Amniotic epithelial cell (primary cell): ENCODE results near the gene PRDM16.

Experiments
- DNase-seq: peaks from one replicate; pipeline ENCODE4 v3.0.0-alpha.2; 2010; ENCODE audit warnings: low read depth

PRDM16 gene

GRCh38 chr1:3453203-3453761 lies 384.3 kb downstream of the PRDM16 start:
- peak; percentile 31 for DNase-seq

GRCh38 chr1:3453891-3454810 lies 385.1 kb downstream of the PRDM16 start, which contains the start of gene ARHGEF16:
Gene ARHGEF16 (plus strand): TSS chr1:3454665. CDS start chr1:3463085, 8,420 bp downstream.
- no peak for DNase-seq

GRCh38 chr1:3454811-3455618 lies 386.0 kb downstream of the PRDM16 start:
- DNase-seq, result no peak

GRCh38 chr1:3455670-3456448 lies 386.9 kb downstream of the PRDM16 start:
- no peak for DNase-seq

GRCh38 chr1:3456449-3456963 lies 387.5 kb downstream of the PRDM16 start:
- no peak for DNase-seq

GRCh38 chr1:3456964-3457909 lies 388.2 kb downstream of the PRDM16 start:
- DNase-seq, result no peak

GRCh38 chr1:3457910-3458883 lies 389.2 kb downstream of the PRDM16 start:
- no peak for DNase-seq

- no peak for DNase-seq
Observed at GRCh38 chr1:3459051-3459908, 390.3 kb downstream of the PRDM16 start.

- DNase-seq, result no peak
Observed at GRCh38 chr1:3459940-3460671, 391.1 kb downstream of the PRDM16 start.

GRCh38 chr1:3460672-3461131 lies 391.7 kb downstream of the PRDM16 start:
- no peak for DNase-seq

- no peak for DNase-seq
Observed at GRCh38 chr1:3461238-3461933, 392.4 kb downstream of the PRDM16 start.

- DNase-seq, result no peak
Observed at GRCh38 chr1:3461934-3462275, 392.9 kb downstream of the PRDM16 start.

GRCh38 chr1:3462356-3463012 lies 393.5 kb downstream of the PRDM16 start:
- DNase-seq, result no peak

- DNase-seq, result no peak
Observed at GRCh38 chr1:3463013-3463385, 394.0 kb downstream of the PRDM16 start.

- no peak for DNase-seq
Observed at GRCh38 chr1:3463408-3463863, 394.4 kb downstream of the PRDM16 start.
